H1 (cell line): ENCODE data around the gene UNC119B. TPM values are rescaled to one million over a fixed set of nuclear protein-coding genes. Genes with fewer than 3 reads are reported as not detected.

ENCODE experiments used
- CTCF ChIA-PET: fragments of 300-600 bp; sonication (Branson Sonifier 250); formaldehyde crosslinking; loops from one replicate; lab custom pipeline; 2021; ENCODE audit not compliant: partially characterized antibody; lab: Charles Lee
- POLR2A ChIA-PET: fragments of 300-600 bp; sonication (Branson Sonifier 250); formaldehyde crosslinking; loops from one replicate; lab custom pipeline; 2021; ENCODE audit warnings: inconsistent platforms; ENCODE audit not compliant: partially characterized antibody; lab: Charles Lee
- DNase-seq, 2 experiments: peaks; one replicate each; pipeline versions ENCODE4 v3.0.0 to v3.0.0-alpha.2; 2010 to 2022; ENCODE audit warnings: low spot score in 2 of 2, low read depth in 1 of 2, mixed read lengths in 1 of 2
- FAIRE-seq: peaks from 2 replicates; lab custom pipeline; 2011; peaks lifted over from hg19 to GRCh38; lab: Jason Lieb, UNC
- H2AFZ ChIP-seq: 2 replicates; pipeline ENCODE4 v1.8.1; 2012; ENCODE audit warnings: low read length, inconsistent platforms
- H2AK5ac ChIP-seq: 2 replicates; pipeline ENCODE4 v1.6.1; 2013; ENCODE audit warnings: low read depth, low read length
- H2BK120ac ChIP-seq: replicated peaks from 2 replicates; pipeline ENCODE3; 2013; ENCODE audit warnings: low read depth, low read length, inconsistent platforms
- H2BK12ac ChIP-seq: 2 replicates; pipeline ENCODE4 v1.6.1; 2013; ENCODE audit warnings: low read depth, low read length
- H2BK15ac ChIP-seq: 2 replicates; pipeline ENCODE4 v1.6.1; 2013; ENCODE audit warnings: low read length
- H2BK20ac ChIP-seq: 2 replicates; pipeline ENCODE4 v1.6.1; 2013; ENCODE audit warnings: low read length
- H2BK5ac ChIP-seq: 2 replicates; pipeline ENCODE4 v1.6.1; 2013; ENCODE audit warnings: low read depth, low read length
- H3K14ac ChIP-seq: 2 replicates; pipeline ENCODE4 v1.6.1; 2013; ENCODE audit warnings: inconsistent platforms; ENCODE audit not compliant: insufficient read length
- H3K18ac ChIP-seq: 2 replicates; pipeline ENCODE4 v1.6.1; 2013; ENCODE audit warnings: low read length; ENCODE audit errors: extremely low read depth
- H3K23ac ChIP-seq: 2 replicates; pipeline ENCODE4 v1.6.1; 2013; ENCODE audit warnings: inconsistent platforms; ENCODE audit not compliant: insufficient read length
- H3K23me2 ChIP-seq: 2 replicates; pipeline ENCODE4 v1.6.1; 2013; ENCODE audit warnings: low read depth, low read length
- H3K27ac ChIP-seq: 2 replicates; pipeline ENCODE4 v1.6.1; 2011; ENCODE audit warnings: low read depth, low read length, inconsistent platforms
- H3K27me3 ChIP-seq, 4 experiments: replicated peaks in 1 of 4; 1 replicate in 1 of 4; 2 replicates in 3 of 4; pipeline versions ENCODE4 v1.6.1 to v1.8.1; 2011 to 2013; ENCODE audit warnings: low read length in 3 of 4, mild to moderate bottlenecking in 3 of 4, inconsistent platforms in 2 of 4, mixed read lengths in 2 of 4, moderate library complexity in 1 of 4; ENCODE audit not compliant: control insufficient read depth in 3 of 4, insufficient read depth in 3 of 4; ENCODE audit errors: extremely low read depth in 1 of 4
- H3K36me3 ChIP-seq, 4 experiments: 2 replicates each; pipeline versions ENCODE4 v1.6.1 to v1.8.1; 2011 to 2013; ENCODE audit warnings: mild to moderate bottlenecking in 4 of 4, low read length in 3 of 4, moderate library complexity in 2 of 4, control low read depth in 1 of 4, inconsistent platforms in 1 of 4; ENCODE audit not compliant: insufficient read depth in 4 of 4, control insufficient read depth in 2 of 4
- H3K4ac ChIP-seq: replicated peaks from 2 replicates; pipeline ENCODE3; 2013; ENCODE audit warnings: low read length, low read depth, mixed read lengths, inconsistent platforms; ENCODE audit not compliant: insufficient read length
- H3K4me1 ChIP-seq, 4 experiments: replicated peaks in 1 of 4; 1 replicate in 1 of 4; 2 replicates in 3 of 4; pipeline versions ENCODE4 v1.6.1 to v1.8.1; 2011 to 2013; ENCODE audit warnings: low read length in 3 of 4, inconsistent platforms in 2 of 4, mixed read lengths in 1 of 4; ENCODE audit not compliant: insufficient read depth in 4 of 4, control insufficient read depth in 3 of 4
- H3K4me2 ChIP-seq, 2 experiments: 2 replicates each; pipeline versions ENCODE4 v1.6.1 to v1.8.1; 2011 to 2013; ENCODE audit warnings: low read depth in 2 of 2, low read length in 2 of 2, control low read depth in 1 of 2, inconsistent platforms in 1 of 2, mild to moderate bottlenecking in 1 of 2; ENCODE audit not compliant: insufficient read depth in 1 of 2
- H3K4me3 ChIP-seq, 4 experiments: fragments of 200-600, 300-600 bp in 1 of 4; sonication (generic), shearing (Covaris generic), sonication (Bioruptor Twin) in 1 of 4; 2 replicates each; pipeline versions ENCODE4 v1.5.1 to v1.8.1; 2011 to 2016; ENCODE audit warnings: low read length in 4 of 4, low read depth in 3 of 4, control low read depth in 2 of 4, inconsistent platforms in 2 of 4, mild to moderate bottlenecking in 2 of 4, mixed read lengths in 1 of 4, moderate library complexity in 1 of 4; ENCODE audit not compliant: insufficient read depth in 2 of 4; ENCODE audit errors: extremely low read depth in 1 of 4
- H3K56ac ChIP-seq: replicated peaks from 2 replicates; pipeline ENCODE3; 2013; ENCODE audit warnings: low read depth, mild to moderate bottlenecking, mixed read lengths, low read length, inconsistent platforms; ENCODE audit not compliant: insufficient read length
- H3K79me1 ChIP-seq: 2 replicates; pipeline ENCODE4 v1.6.1; 2013; ENCODE audit warnings: low read depth, low read length, control low read depth
- H3K79me2 ChIP-seq, 2 experiments: 2 replicates each; pipeline versions ENCODE4 v1.6.1 to v1.8.1; 2012 to 2013; ENCODE audit warnings: low read length in 2 of 2, mild to moderate bottlenecking in 2 of 2, inconsistent platforms in 1 of 2; ENCODE audit not compliant: insufficient read depth in 2 of 2, control insufficient read depth in 1 of 2
- H3K9ac ChIP-seq, 4 experiments: replicated peaks in 1 of 4; 1 replicate in 1 of 4; 2 replicates in 3 of 4; pipeline versions ENCODE4 v1.6.1 to v1.8.1; 2011 to 2013; ENCODE audit warnings: low read depth in 3 of 4, low read length in 3 of 4, control low read depth in 2 of 4, mild to moderate bottlenecking in 2 of 4, moderate library complexity in 2 of 4, inconsistent platforms in 1 of 4; ENCODE audit errors: extremely low read depth in 1 of 4
- H3K9me3 ChIP-seq, 2 experiments: 2 replicates each; pipeline versions ENCODE4 v1.6.1 to v1.8.1; 2012 to 2013; ENCODE audit warnings: mild to moderate bottlenecking in 2 of 2, moderate library complexity in 2 of 2, control low read depth in 1 of 2, inconsistent platforms in 1 of 2, low read depth in 1 of 2, low read length in 1 of 2, mixed read lengths in 1 of 2; ENCODE audit not compliant: insufficient read depth in 2 of 2
- H4K20me1 ChIP-seq, 2 experiments: replicated peaks in 1 of 2; 2 replicates each; pipeline versions ENCODE3 to v1.8.1; 2011 to 2013; ENCODE audit warnings: inconsistent platforms in 2 of 2, low read length in 2 of 2, mild to moderate bottlenecking in 1 of 2; ENCODE audit not compliant: insufficient read depth in 2 of 2, control insufficient read depth in 1 of 2
- H4K5ac ChIP-seq: 2 replicates; pipeline ENCODE4 v1.6.1; 2013; ENCODE audit warnings: low read length, low read depth, mixed read lengths, inconsistent platforms; ENCODE audit not compliant: insufficient read length
- H4K8ac ChIP-seq: 2 replicates; pipeline ENCODE4 v1.8.0; 2013; ENCODE audit warnings: mild to moderate bottlenecking, moderate library complexity, low read length, inconsistent platforms; ENCODE audit not compliant: insufficient read depth; ENCODE audit errors: extremely low read depth
- H4K91ac ChIP-seq: replicated peaks from 2 replicates; pipeline ENCODE3; 2013; ENCODE audit warnings: low read length, mixed read lengths, inconsistent platforms; ENCODE audit not compliant: insufficient read length
- POLR2A ChIP-seq, 2 experiments: IDR thresholded peaks; 1 replicate in 1 of 2; 2 replicates in 1 of 2; pipeline ENCODE4 v1.6.1; 2011; ENCODE audit warnings: low read depth in 2 of 2, low read length in 2 of 2, mild to moderate bottlenecking in 2 of 2; ENCODE audit errors: control extremely low read depth in 1 of 2
- TAF7 ChIP-seq: optimal IDR thresholded peaks from 2 replicates; pipeline ENCODE3; 2011; ENCODE audit warnings: low read depth, mild to moderate bottlenecking, inconsistent platforms, low read length, moderate library complexity, borderline replicate concordance
- TEAD4 ChIP-seq: IDR thresholded peaks from 2 replicates; pipeline ENCODE4 v1.6.1; 2012; ENCODE audit warnings: low read depth, low read length, inconsistent platforms, mixed read lengths
- YY1 ChIP-seq: IDR thresholded peaks from 2 replicates; pipeline ENCODE4 v1.6.1; 2011; ENCODE audit warnings: low read depth, mild to moderate bottlenecking, low read length
- WGBS, 2 experiments: shearing (Covaris generic) in 1 of 2; methylation state at CpG; one replicate each; pipeline versions ENCODE4 v1.1.6 to v1.1.7; 2013 to 2015; ENCODE audit warnings: low lambda C conversion rate in 2 of 2, mixed read lengths in 2 of 2, inconsistent platforms in 1 of 2, low coverage in 1 of 2, missing lambda C conversion rate in 1 of 2; ENCODE audit not compliant: insufficient replicate concordance in 2 of 2, insufficient coverage in 1 of 2, insufficient read length in 1 of 2; ENCODE audit errors: extremely low coverage in 1 of 2, missing lambda C conversion rate in 1 of 2; 5-methylcytosine and 5-hydroxymethylcytosine counted together
- polyA plus RNA-seq, 7 experiments: library from polyadenylated mRNA; depleted of rRNA in 3 of 7; stranded (reverse) in 5 of 7; unstranded in 2 of 7; fragments of >200 nt in 5 of 7; fragments of 200-250 nt in 2 of 7; gene quantifications; 1 replicate in 5 of 7; 2 replicates in 1 of 7; 4 replicates in 1 of 7; pipeline versions ENCODE4 v1.2.1 to v1.2.3, GENCODE V29; 2011 to 2013; ENCODE audit warnings: missing spikeins in 2 of 7, mixed read lengths in 2 of 7
- total RNA-seq: library from RNA; stranded (reverse); fragmentation: NEBNext Ultra II Directional; extraction: Animal tissue kit (Norgen Biotek cat#: 25700); gene quantifications from 2 replicates; pipeline ENCODE4 v1.2.1, GENCODE V29; 2021

UNC119B gene
- total and polyA plus RNA-seq, 2 of the 8 experiments (the other 6 are each of a cell fraction or from before 2014, with no cell fraction given), result 40.5 to 50.1 TPM

DNA sequence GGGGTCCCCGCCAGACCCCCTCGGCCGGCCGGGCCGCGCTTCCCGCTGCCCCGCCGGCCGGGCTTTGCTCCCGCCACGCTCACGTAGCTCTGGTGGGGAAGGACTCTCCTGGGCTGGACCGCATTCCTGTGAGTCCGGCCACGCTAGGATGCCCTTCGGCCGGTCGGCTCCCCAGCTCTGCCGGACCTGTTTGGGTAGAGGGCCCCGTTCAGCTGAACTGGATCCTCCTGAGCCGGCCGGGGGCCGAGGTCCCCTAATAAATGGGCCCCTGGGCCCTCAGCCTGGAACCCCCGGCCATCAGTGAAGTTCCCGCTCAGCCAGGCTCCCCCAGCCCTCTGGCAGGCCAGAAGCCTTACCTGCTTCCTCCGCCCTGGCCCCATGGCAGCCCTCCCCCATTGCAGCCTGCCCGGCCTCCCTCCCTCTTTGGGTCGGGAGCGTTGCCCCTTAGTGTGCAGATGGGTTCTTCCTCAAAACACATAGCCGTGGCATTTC is 593 bp downstream of the UNC119B start:
- Histone ChIP-seq H3K14ac (no peak overlapping the region), H3K18ac (0 out of 2 replicates have a peak overlapping the region, but pooled peaks have one; percentile 56), H4K20me1 (peaks cover 2 to 6% of the 10 kb centered on the region in 2 experiments), H4K8ac (peak overlapping the region; percentile 84), H2BK20ac (no peak overlapping the region), H2BK12ac (no peak overlapping the region), H3K27ac (peak overlapping the region; percentile 82), H3K79me1 (peaks cover 8% of the 10 kb centered on the region), H3K36me3 (peaks cover 8 to 28% (median 17%) of the 10 kb centered on the region in 4 experiments; a peak in 7 of 8 replicates), H3K9ac (peak overlapping the region; percentile 82 to 94 (median 90)), H2AFZ (no peak overlapping the region), H2AK5ac (no peak overlapping the region), H3K23ac (no peak overlapping the region), H3K4me1 (peaks cover 5 to 13% (median 9%) of the 10 kb centered on the region in 4 experiments; a peak in 6 of 7 replicates), H2BK120ac (no peak overlapping the region), H3K27me3 (no peaks in the 10 kb centered on the region), H3K4ac (no peak overlapping the region), H2BK5ac (no peak overlapping the region; the same call in 1 of the 2 replicates), H4K91ac (no peak overlapping the region), H3K4me2 (peak overlapping the region; percentile 85 to 88), H3K23me2 (peaks cover 5% of the 10 kb centered on the region; the same call in 1 of the 2 replicates), H4K5ac (no peak overlapping the region), H3K79me2 (peaks cover 0 to 28% of the 10 kb centered on the region in 2 experiments; a peak in 2 of 4 replicates), H3K9me3 (no peaks in the 10 kb centered on the region), H2BK15ac (no peak overlapping the region), H3K56ac (no peak overlapping the region), H3K4me3 (peak overlapping the region; percentile 72 to 95 (median 87))
- no peak for FAIRE-seq
- TF ChIP-seq TAF7 (no peak), YY1 (0 out of 2 replicates have a peak, but pooled peaks have one; percentile 5), POLR2A (IDR thresholded peaks at IDR 0.05; ENCODE audit: control extremely low read depth in 1 of 2, low read depth in 2 of 2, low read length in 2 of 2) (peak in 1 of 2 experiments; percentile 32; a peak in 1 of 3 replicates), TEAD4 (0 out of 2 replicates have a peak, but pooled peaks have one; percentile 14)
- ChIA-PET CTCF (interaction anchor here (0.6 to 5.4 kb wide), 12 partner anchors 14 to 300 kb away, joined by 3 to 56 read pairs (median 3); partner anchors contain the start of gene ACADS), POLR2A (interaction anchor here (0.8 to 5.4 kb wide), 10 partner anchors 11 to 132 kb away, joined by 3 to 42 read pairs (median 6); partner anchors contain the start of gene MLEC)
- DNase-seq, result peak in 1 of 2 experiments; percentile 53
- 3% methylated on average over 29 of the region's 31 CpGs; no CpG with 5 or more reads in 1 of the 2 experiments for WGBS, 2 experiments
